Activated T-helper 17 cell treated with anti-CD3 and anti-CD28 coated beads, Interleukin-2, amount 50 U/mL, for 72 hours (primary cell): ENCODE data around the gene DAB1. TPM values are rescaled to one million over a fixed set of nuclear protein-coding genes. Genes with fewer than 3 reads are reported as not detected.

Source experiments
- ATAC-seq: fragments of 150-1000 bp; cut with Tn5 transposase; replicated peaks from 2 replicates; pipeline ENCODE4 v1.10.0; 2021; ENCODE audit warnings: mild to moderate bottlenecking, moderate library complexity
- H3K27ac Mint-ChIP-seq: one replicate; pipeline ENCODE4 v1.8.0; 2022; ENCODE audit warnings: mixed read lengths
- H3K27me3 Mint-ChIP-seq: one replicate; pipeline ENCODE4 v1.8.0; 2022; ENCODE audit warnings: mixed read lengths
- H3K36me3 Mint-ChIP-seq: one replicate; pipeline ENCODE4 v1.8.0; 2022; ENCODE audit warnings: low read depth, mild to moderate bottlenecking, mixed read lengths
- H3K4me1 Mint-ChIP-seq: one replicate; pipeline ENCODE4 v1.8.0; 2022; ENCODE audit warnings: mixed read lengths
- H3K4me3 Mint-ChIP-seq: one replicate; pipeline ENCODE4 v1.8.0; 2022; ENCODE audit warnings: mild to moderate bottlenecking, mixed read lengths
- H3K9me3 Mint-ChIP-seq: one replicate; pipeline ENCODE4 v1.8.0; 2022; ENCODE audit warnings: mixed read lengths
- total RNA-seq, 2 donors: library from RNA; stranded (reverse); gene quantifications; one replicate each; pipeline ENCODE4 v1.2.3, GENCODE V29; 2022

The DAB1 gene
- total RNA-seq, 2 donors from 2014 or later: 1.7 to 2.7 TPM

GRCh38 chr1:56978819-56979218 lies 445.0 kb downstream of the DAB1 start:
- H3K4me3 Mint-ChIP-seq: no peak overlapping the region
- H3K27me3 Mint-ChIP-seq: peaks cover 30% of the 10 kb centered on the region

GRCh38 chr1:56977910-56978309 lies 445.9 kb downstream of the DAB1 start:
- peaks cover 28% of the 10 kb centered on the region for H3K27me3 Mint-ChIP-seq
- H3K27ac Mint-ChIP-seq: no peak overlapping the region
- no peaks in the 10 kb centered on the region for H3K4me1 Mint-ChIP-seq
- H3K4me3 Mint-ChIP-seq: no peak overlapping the region
- H3K9me3 Mint-ChIP-seq: no peaks in the 10 kb centered on the region
- no peaks in the 10 kb centered on the region for H3K36me3 Mint-ChIP-seq
- no peak for ATAC-seq

More at GRCh38 chr1:56978819-56979218, 445.0 kb downstream of the DAB1 start:
- Mint-ChIP-seq H3K9me3 (no peaks in the 10 kb centered on the region), H3K36me3 (no peaks in the 10 kb centered on the region), H3K4me1 (no peaks in the 10 kb centered on the region), H3K27ac (no peak overlapping the region)
- ATAC-seq: no peak

DNA sequence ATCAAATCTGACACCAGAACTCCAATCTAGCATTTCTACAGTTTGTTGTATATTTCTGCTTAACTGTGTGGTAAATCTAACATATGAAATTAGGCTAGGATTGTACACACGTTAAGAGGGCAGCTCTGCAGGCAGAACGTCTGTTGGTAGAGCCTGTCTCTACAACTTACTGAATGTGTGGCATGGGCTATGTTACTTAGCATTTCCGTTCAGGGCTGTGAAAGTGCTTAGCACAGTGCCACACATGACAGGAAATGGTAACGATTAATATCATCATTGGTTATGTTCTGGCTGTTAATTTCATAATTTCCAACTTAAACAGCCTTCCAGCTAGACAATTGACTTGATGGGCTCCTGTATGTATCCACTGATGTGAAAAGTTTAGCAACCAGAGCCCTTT lies 448.4 kb downstream of the DAB1 start:
- H3K36me3 Mint-ChIP-seq: no peaks in the 10 kb centered on the region
- no peak overlapping the region for H3K4me3 Mint-ChIP-seq
- no peaks in the 10 kb centered on the region for H3K4me1 Mint-ChIP-seq
- H3K27ac Mint-ChIP-seq: no peak overlapping the region
- no peaks in the 10 kb centered on the region for H3K9me3 Mint-ChIP-seq
- no peak for ATAC-seq
- H3K27me3 Mint-ChIP-seq: peaks cover 15% of the 10 kb centered on the region

DNA sequence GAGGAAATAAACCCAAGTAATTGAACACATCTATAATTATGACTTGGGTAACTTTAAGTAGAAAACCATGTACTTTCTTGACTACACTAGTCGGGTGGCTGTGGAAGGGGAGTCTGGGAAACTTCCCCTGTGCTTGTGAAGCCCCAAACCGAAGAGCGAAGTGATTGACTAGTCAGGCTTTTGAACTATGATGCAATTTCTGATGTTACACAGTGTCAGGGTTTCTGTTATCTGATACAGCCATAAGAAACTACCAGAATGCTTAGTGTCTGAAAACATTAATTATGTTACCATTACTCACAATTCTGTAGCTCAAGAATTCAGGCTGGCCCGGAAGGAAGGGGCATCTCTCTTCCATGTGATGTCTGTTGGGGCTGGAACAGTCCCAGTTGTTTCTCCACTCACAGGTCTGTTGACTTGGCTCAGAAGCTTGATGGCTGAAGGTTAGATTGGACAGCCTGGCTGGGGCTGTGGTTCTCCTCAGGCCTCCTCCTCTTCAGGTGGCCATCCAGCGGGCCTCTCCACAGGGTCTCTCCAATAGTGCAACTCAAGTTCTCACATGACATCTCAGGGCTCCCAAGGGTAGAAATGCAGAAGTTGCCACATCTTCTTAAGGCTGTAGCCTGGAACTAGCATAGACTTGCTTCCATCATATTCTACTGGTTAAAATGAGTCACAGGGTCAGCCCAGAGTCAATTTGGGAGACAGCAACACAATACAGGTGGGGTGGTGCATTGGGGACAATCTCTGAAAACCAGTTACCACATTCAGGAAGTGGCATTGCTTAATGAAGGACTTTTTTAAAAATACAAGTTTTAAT lies 449.7 kb downstream of the DAB1 start:
- Mint-ChIP-seq H3K4me1 (no peaks in the 10 kb centered on the region), H3K9me3 (no peaks in the 10 kb centered on the region), H3K27ac (no peak overlapping the region), H3K27me3 (peaks cover 14% of the 10 kb centered on the region), H3K36me3 (no peaks in the 10 kb centered on the region), H3K4me3 (no peak overlapping the region)
- no peak for ATAC-seq

GRCh38 chr1:56972976-56973375 lies 450.9 kb downstream of the DAB1 start:
- H3K9me3 Mint-ChIP-seq: peaks cover 3% of the 10 kb centered on the region
- H3K4me3 Mint-ChIP-seq: no peak overlapping the region
- no peaks in the 10 kb centered on the region for H3K4me1 Mint-ChIP-seq
- no peaks in the 10 kb centered on the region for H3K36me3 Mint-ChIP-seq
- no peak overlapping the region for H3K27ac Mint-ChIP-seq
- peaks cover 14% of the 10 kb centered on the region for H3K27me3 Mint-ChIP-seq
- ATAC-seq: no peak

DNA sequence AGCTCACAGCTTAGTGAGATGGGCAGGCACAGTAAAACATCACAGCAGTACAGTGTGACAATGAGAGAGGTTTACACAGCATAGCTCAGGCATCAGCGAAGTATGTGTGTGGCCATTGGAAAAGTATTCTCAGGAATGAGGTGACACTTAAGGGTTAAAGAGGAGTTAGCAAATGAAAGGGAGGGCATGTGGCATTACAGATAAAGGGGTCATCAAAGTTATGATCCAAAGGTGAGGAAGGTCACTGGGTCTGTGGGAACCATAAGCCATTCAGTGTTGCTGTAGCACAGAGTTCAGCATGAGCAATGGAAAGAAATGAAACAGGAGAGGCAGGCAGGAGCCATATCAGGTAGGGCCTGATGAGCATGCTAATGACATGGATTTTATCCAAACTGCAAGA lies 453.6 kb downstream of the DAB1 start:
- no peak for ATAC-seq
- Mint-ChIP-seq H3K36me3 (no peaks in the 10 kb centered on the region), H3K4me3 (no peak overlapping the region), H3K27me3 (peaks cover 8% of the 10 kb centered on the region), H3K27ac (no peak overlapping the region), H3K4me1 (no peaks in the 10 kb centered on the region), H3K9me3 (peaks cover 3% of the 10 kb centered on the region)

DNA sequence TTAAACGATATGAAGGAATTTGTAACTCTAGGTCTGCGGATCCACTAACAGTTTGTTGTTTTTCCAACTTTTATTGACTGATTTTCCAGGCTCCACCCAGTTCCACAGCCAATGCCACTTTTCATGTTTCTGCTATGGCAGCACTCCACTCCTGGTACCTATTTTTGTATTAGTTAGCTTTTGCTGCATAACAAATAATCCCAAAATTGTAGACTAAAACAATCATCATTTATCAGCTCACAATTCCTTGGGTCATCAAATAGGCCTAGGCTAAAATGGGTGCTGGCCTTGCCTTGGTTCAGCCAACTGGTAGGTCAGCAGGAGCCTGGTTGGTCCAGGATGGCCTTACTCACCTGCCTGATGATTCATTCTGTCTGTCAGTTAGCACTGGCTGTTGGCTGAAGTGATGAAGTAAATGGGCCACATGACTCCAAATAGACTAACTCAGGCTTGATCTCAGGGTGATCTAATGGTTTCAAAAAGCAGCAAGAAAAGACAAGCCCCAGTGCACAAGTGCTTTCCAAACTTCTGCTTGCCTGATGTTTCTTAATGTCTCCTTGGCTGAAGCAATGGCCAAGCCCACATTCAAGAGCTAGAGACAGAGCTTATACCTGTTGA lies 454.9 kb downstream of the DAB1 start:
- Mint-ChIP-seq H3K9me3 (peaks cover 3% of the 10 kb centered on the region), H3K27ac (no peak overlapping the region), H3K4me1 (no peaks in the 10 kb centered on the region), H3K27me3 (peaks cover 13% of the 10 kb centered on the region), H3K36me3 (no peaks in the 10 kb centered on the region), H3K4me3 (no peak overlapping the region)
- ATAC-seq: no peak

DNA sequence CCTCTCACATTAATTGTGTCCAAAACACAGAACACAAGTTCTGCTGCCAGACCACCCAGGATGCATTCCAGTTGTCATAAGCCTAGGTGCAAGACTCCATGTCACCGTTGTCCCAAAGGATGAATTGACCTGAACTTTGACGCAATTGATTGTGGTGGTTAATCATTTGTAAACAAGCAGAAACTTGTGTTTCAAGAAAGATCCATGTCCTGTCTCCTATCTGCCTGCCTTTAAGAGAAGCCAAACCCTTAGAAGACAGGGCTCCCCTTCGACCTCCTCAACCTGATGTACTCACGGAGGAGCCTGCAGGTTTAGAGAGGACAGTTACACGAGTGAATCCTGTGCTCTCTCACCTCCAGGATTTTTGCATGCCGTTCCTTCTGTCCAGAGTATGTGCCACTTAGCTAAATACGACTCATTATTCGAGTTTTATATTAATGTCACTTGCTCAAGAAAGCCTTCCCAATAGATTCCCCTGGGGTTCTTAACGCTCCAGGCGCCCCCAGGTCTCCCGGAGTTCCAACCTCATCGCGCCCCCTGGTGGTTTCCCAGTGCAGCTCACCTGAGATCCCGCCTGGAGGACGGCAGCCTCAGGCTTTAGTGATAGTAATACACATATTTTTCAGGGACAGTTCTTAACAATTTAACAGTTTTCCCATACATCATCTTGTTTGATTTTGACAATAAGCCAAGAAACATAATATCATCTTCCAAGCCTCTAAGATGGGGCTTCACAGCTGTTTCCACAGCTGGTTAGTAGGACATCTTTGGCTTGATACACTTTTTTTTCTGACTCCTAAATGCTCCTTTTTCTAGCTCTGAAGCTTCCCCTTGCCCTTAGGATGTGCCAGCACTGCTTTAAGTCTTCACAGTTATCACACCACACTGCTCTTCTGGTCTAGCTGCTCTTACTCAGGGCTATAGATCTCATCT lies 455.7 kb downstream of the DAB1 start:
- Mint-ChIP-seq H3K36me3 (no peaks in the 10 kb centered on the region), H3K4me1 (no peaks in the 10 kb centered on the region), H3K27me3 (peaks cover 13% of the 10 kb centered on the region), H3K4me3 (no peak overlapping the region), H3K27ac (no peak overlapping the region), H3K9me3 (peaks cover 3% of the 10 kb centered on the region)
- no peak for ATAC-seq

- H3K27me3 Mint-ChIP-seq: peaks cover 13% of the 10 kb centered on the region
- H3K9me3 Mint-ChIP-seq: peaks cover 3% of the 10 kb centered on the region
- H3K4me1 Mint-ChIP-seq: no peaks in the 10 kb centered on the region
- no peak overlapping the region for H3K4me3 Mint-ChIP-seq
- no peaks in the 10 kb centered on the region for H3K36me3 Mint-ChIP-seq
- no peak for ATAC-seq
- H3K27ac Mint-ChIP-seq: no peak overlapping the region
These were observed 456.5 kb downstream of the DAB1 start for GRCh38 chr1:56967355-56967754.

DNA sequence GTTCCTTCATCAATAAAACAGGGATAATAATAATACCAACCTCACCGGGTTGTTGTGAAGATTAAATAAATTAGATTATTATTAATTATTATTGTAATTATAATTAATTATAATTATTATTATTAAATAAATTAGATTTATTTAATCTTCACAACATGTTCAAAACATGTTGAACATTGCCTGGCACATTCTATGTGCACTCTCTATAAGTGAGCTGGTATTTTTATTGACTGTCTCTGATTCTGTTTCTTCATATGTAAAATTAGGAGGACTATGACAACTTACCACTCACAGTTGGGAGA lies 457.2 kb downstream of the DAB1 start:
- ATAC-seq: no peak
- peaks cover 3% of the 10 kb centered on the region for H3K9me3 Mint-ChIP-seq
- H3K4me3 Mint-ChIP-seq: no peak overlapping the region
- H3K27ac Mint-ChIP-seq: no peak overlapping the region
- no peaks in the 10 kb centered on the region for H3K36me3 Mint-ChIP-seq
- H3K4me1 Mint-ChIP-seq: no peaks in the 10 kb centered on the region
- peaks cover 13% of the 10 kb centered on the region for H3K27me3 Mint-ChIP-seq

- no peak for ATAC-seq
- Mint-ChIP-seq H3K27me3 (peaks cover 13% of the 10 kb centered on the region), H3K9me3 (peaks cover 3% of the 10 kb centered on the region), H3K36me3 (no peaks in the 10 kb centered on the region), H3K4me1 (no peaks in the 10 kb centered on the region), H3K27ac (no peak within 1 kb of the TSS), H3K4me3 (no peak within 1 kb of the TSS)
These were observed 457.8 kb downstream of the DAB1 start, which contains the start of gene C8B for GRCh38 chr1:56965916-56966697. C8B (minus strand) TSS chr1:56966015; CDS start chr1:56965948, 67 bp downstream.

DNA sequence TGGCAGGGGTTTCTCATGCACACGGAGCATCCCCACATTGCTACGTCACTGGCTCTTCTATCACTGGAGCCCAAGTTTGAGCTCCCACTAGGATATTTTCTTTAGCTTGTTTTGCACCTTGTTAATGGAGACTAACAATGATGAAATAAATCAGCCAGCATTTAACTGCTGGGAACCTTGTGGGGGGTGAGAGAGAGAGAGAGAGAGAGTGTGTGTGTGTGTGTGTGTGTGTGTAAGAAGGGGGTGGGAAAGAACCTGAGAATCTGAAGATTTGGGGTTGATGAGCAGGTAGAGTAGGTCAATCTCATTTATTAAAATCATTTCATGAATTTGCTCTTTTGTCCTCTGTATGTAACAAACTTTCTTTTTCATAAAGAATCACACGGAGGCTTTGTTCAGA lies 458.7 kb downstream of the DAB1 start:
- Mint-ChIP-seq H3K9me3 (peaks cover 3% of the 10 kb centered on the region), H3K27ac (no peak overlapping the region), H3K4me1 (no peaks in the 10 kb centered on the region), H3K4me3 (no peak overlapping the region), H3K36me3 (no peaks in the 10 kb centered on the region), H3K27me3 (peaks cover 9% of the 10 kb centered on the region)
- no peak for ATAC-seq

DNA sequence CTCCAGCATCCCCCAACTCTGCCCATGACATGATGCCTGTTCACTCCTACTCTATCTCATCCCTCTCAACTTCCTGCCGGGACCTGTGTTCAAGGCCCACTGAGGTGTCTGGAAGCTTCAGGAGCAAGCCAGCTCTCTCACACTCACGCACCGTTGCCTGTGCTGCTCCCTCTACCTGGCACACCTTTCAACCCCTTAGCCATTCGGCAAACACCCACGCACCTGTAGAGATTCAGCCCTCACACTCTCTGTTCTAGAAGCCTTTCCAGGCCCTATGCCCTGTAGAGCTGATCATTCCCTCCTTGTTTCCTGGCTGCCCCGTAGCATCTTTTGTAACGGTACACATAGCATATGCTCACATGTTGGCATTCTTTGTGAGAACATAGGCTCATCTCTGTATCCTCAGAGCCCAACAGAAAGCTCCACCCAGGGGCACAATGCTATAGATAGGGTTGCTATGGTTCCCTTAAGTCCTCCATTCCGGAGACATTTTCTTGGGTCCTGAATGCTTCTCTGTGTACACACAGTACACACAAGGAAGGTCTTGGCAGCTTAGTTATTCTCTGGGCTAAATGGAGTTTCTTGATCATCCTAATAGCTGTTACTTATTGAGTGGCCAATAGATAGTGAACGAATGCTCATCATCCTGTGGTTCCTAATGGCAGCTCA lies 459.4 kb downstream of the DAB1 start:
- peaks cover 8% of the 10 kb centered on the region for H3K27me3 Mint-ChIP-seq
- H3K4me1 Mint-ChIP-seq: no peaks in the 10 kb centered on the region
- no peak overlapping the region for H3K27ac Mint-ChIP-seq
- no peaks in the 10 kb centered on the region for H3K36me3 Mint-ChIP-seq
- H3K4me3 Mint-ChIP-seq: no peak overlapping the region
- ATAC-seq: no peak
- H3K9me3 Mint-ChIP-seq: peaks cover 3% of the 10 kb centered on the region
